Neural cell (in vitro differentiated cells): ENCODE data around the gene SECISBP2. TPM values are rescaled to one million over a fixed set of nuclear protein-coding genes. Genes with fewer than 3 reads are reported as not detected.

Experiments used
- H2AFZ ChIP-seq: fragments of 200-600, 300-800 bp; sonication (generic), shearing (Covaris generic); 2 replicates; pipeline ENCODE4 v1.6.0; 2014; ENCODE audit warnings: low read depth, mild to moderate bottlenecking, antibody characterized with exemption, low read length, moderate library complexity
- H3F3A ChIP-seq: fragments of 200-600 bp; shearing (Covaris generic); 2 replicates; pipeline ENCODE4 v1.6.1; 2016; ENCODE audit warnings: mild to moderate bottlenecking, moderate library complexity, mixed read lengths, antibody characterized with exemption, low read length; ENCODE audit not compliant: insufficient read depth, poor library complexity, severe bottlenecking
- H3K27ac ChIP-seq: fragments of 200-600, 300-800 bp; sonication (generic), shearing (Covaris generic); 2 replicates; pipeline ENCODE4 v1.5.1; 2014; ENCODE audit warnings: mild to moderate bottlenecking, low read length, moderate library complexity
- H3K27me3 ChIP-seq: fragments of 300-800, 200-600 bp; sonication (generic), shearing (Covaris generic); 2 replicates; pipeline ENCODE4 v1.6.0; 2014; ENCODE audit warnings: mild to moderate bottlenecking, low read depth, low read length, moderate library complexity; ENCODE audit not compliant: insufficient read depth
- H3K36me3 ChIP-seq: fragments of 300-800, 200-600 bp; sonication (generic), shearing (Covaris generic); 2 replicates; pipeline ENCODE4 v1.5.1; 2014; ENCODE audit warnings: mild to moderate bottlenecking, antibody characterized with exemption, low read length, moderate library complexity; ENCODE audit not compliant: insufficient read depth
- H3K4me2 ChIP-seq: fragments of 300-800, 200-600 bp; sonication (generic), shearing (Covaris generic); 2 replicates; pipeline ENCODE4 v1.6.0; 2014; ENCODE audit warnings: mild to moderate bottlenecking, low read length
- H3K4me3 ChIP-seq: fragments of 300-800, 200-600 bp; sonication (generic), shearing (Covaris generic); 2 replicates; pipeline ENCODE4 v1.5.1; 2014; ENCODE audit warnings: mild to moderate bottlenecking, low read length, moderate library complexity
- H3K79me2 ChIP-seq: fragments of 200-600 bp; shearing (Covaris generic); replicated peaks from 2 replicates; pipeline ENCODE4 v1.6.0; 2014; ENCODE audit warnings: mild to moderate bottlenecking, low read length, moderate library complexity; ENCODE audit not compliant: insufficient read depth
- H3K9ac ChIP-seq: fragments of 300-800, 200-600 bp; sonication (generic), shearing (Covaris generic); 2 replicates; pipeline ENCODE4 v1.6.1; 2016; ENCODE audit warnings: mild to moderate bottlenecking, low read length, mixed read lengths
- H3K9me2 ChIP-seq: fragments of 200-600 bp; shearing (Covaris generic); 2 replicates; pipeline ENCODE4 v1.6.1; 2016; ENCODE audit warnings: mild to moderate bottlenecking, low read length, mixed read lengths; ENCODE audit not compliant: insufficient read depth
- H3K9me3 ChIP-seq: fragments of 200-600, 300-800 bp; sonication (generic), shearing (Covaris generic); 2 replicates; pipeline ENCODE4 v1.6.1; 2016; ENCODE audit warnings: mild to moderate bottlenecking, mixed run types, low read length, moderate library complexity, mixed read lengths
- H4K20me1 ChIP-seq: fragments of 200-600 bp; shearing (Covaris generic); 2 replicates; pipeline ENCODE4 v1.6.1; 2016; ENCODE audit warnings: mild to moderate bottlenecking, mixed run types; ENCODE audit not compliant: insufficient read depth
- EP300 ChIP-seq: fragments of 450-650 bp; conservative IDR thresholded peaks from 2 replicates; pipeline ENCODE4 v1.6.1; 2014; ENCODE audit warnings: antibody characterized with exemption, mild to moderate bottlenecking, moderate library complexity; ENCODE audit not compliant: poor library complexity, severe bottlenecking
- EZH2 ChIP-seq: fragments of 200-600, 300-800 bp; shearing (Covaris generic), sonication (generic); IDR thresholded peaks from 2 replicates; pipeline ENCODE4 v1.6.1; 2014; ENCODE audit warnings: antibody characterized with exemption, low read length, borderline replicate concordance, mild to moderate bottlenecking; ENCODE audit not compliant: insufficient read depth, poor library complexity, severe bottlenecking
- MXI1 ChIP-seq: fragments of 450-650 bp; conservative IDR thresholded peaks from 2 replicates; pipeline ENCODE4 v1.6.1; 2014; ENCODE audit warnings: antibody characterized with exemption, mild to moderate bottlenecking; ENCODE audit not compliant: poor library complexity, severe bottlenecking
- POLR2AphosphoS5 ChIP-seq: IDR thresholded peaks from 2 replicates; pipeline ENCODE4 v1.6.1; 2012
- RAD21 ChIP-seq: fragments of 450-650 bp; conservative IDR thresholded peaks from 2 replicates; pipeline ENCODE4 v1.6.1; 2014; ENCODE audit warnings: antibody characterized with exemption, mild to moderate bottlenecking, moderate library complexity
- SMC3 ChIP-seq: fragments of 450-650 bp; conservative IDR thresholded peaks from 2 replicates; pipeline ENCODE4 v1.6.1; 2014; ENCODE audit warnings: antibody characterized with exemption, mild to moderate bottlenecking, moderate library complexity; ENCODE audit not compliant: poor library complexity
- TAF1 ChIP-seq: IDR thresholded peaks from 2 replicates; pipeline ENCODE4 v1.6.1; 2012; ENCODE audit warnings: low read depth
- polyA plus RNA-seq: library from polyadenylated mRNA; depleted of rRNA; stranded (reverse); fragments of >200 nt; gene quantifications from 2 replicates; pipeline ENCODE4 v1.2.3, GENCODE V29; 2014
- TF ChIP-seq, protein P1 (sequence below): IDR thresholded peaks from 2 replicates; pipeline ENCODE4 v1.6.1; 2012; ENCODE audit warnings: borderline replicate concordance
- TF ChIP-seq, protein P2 (sequence below): fragments of 450-650 bp; IDR thresholded peaks from 2 replicates; pipeline ENCODE4 v1.5.1; 2014; ENCODE audit warnings: antibody characterized with exemption, mild to moderate bottlenecking, moderate library complexity; ENCODE audit not compliant: poor library complexity, severe bottlenecking

The SECISBP2 gene
- polyA plus RNA-seq, 1 donor from 2014 or later: 121 TPM

DNA sequence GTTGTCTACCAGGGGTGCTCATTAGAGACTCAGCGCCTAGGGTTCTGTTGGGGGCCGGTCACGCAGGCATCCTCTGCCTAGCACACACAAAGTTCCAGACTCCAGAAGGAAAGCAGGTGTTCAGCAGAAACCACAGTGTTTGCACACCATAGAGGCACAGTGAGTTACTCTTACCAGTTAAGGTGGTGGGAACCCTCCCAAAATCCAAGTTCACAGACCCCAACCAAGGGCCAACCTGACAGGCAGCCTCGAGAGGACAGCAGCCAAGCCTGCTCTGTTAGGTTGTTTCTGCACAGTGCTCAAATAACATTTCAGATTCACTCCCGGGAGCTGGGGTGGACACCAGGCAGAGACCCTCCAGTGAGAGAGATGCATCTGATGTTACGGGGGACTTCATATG lies 36.2 kb downstream of the SECISBP2 start:
- no peak for TF ChIP-seq RAD21
- TF ChIP-seq, protein P1, sequence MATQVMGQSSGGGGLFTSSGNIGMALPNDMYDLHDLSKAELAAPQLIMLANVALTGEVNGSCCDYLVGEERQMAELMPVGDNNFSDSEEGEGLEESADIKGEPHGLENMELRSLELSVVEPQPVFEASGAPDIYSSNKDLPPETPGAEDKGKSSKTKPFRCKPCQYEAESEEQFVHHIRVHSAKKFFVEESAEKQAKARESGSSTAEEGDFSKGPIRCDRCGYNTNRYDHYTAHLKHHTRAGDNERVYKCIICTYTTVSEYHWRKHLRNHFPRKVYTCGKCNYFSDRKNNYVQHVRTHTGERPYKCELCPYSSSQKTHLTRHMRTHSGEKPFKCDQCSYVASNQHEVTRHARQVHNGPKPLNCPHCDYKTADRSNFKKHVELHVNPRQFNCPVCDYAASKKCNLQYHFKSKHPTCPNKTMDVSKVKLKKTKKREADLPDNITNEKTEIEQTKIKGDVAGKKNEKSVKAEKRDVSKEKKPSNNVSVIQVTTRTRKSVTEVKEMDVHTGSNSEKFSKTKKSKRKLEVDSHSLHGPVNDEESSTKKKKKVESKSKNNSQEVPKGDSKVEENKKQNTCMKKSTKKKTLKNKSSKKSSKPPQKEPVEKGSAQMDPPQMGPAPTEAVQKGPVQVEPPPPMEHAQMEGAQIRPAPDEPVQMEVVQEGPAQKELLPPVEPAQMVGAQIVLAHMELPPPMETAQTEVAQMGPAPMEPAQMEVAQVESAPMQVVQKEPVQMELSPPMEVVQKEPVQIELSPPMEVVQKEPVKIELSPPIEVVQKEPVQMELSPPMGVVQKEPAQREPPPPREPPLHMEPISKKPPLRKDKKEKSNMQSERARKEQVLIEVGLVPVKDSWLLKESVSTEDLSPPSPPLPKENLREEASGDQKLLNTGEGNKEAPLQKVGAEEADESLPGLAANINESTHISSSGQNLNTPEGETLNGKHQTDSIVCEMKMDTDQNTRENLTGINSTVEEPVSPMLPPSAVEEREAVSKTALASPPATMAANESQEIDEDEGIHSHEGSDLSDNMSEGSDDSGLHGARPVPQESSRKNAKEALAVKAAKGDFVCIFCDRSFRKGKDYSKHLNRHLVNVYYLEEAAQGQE: no peak
- no peak for TF ChIP-seq EZH2
- TF ChIP-seq POLR2AphosphoS5: no peak
- no peak for TF ChIP-seq EP300
- no peak for TF ChIP-seq SMC3
- TF ChIP-seq, protein P2, sequence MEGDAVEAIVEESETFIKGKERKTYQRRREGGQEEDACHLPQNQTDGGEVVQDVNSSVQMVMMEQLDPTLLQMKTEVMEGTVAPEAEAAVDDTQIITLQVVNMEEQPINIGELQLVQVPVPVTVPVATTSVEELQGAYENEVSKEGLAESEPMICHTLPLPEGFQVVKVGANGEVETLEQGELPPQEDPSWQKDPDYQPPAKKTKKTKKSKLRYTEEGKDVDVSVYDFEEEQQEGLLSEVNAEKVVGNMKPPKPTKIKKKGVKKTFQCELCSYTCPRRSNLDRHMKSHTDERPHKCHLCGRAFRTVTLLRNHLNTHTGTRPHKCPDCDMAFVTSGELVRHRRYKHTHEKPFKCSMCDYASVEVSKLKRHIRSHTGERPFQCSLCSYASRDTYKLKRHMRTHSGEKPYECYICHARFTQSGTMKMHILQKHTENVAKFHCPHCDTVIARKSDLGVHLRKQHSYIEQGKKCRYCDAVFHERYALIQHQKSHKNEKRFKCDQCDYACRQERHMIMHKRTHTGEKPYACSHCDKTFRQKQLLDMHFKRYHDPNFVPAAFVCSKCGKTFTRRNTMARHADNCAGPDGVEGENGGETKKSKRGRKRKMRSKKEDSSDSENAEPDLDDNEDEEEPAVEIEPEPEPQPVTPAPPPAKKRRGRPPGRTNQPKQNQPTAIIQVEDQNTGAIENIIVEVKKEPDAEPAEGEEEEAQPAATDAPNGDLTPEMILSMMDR: no peak
- TF ChIP-seq TAF1: no peak
- TF ChIP-seq MXI1: no peak
- H3K36me3 ChIP-seq: peaks cover 12% of the 10 kb centered on the region
- H3K27me3 ChIP-seq: no peaks in the 10 kb centered on the region
- H3K9ac ChIP-seq: no peak overlapping the region
- H3K9me2 ChIP-seq: no peaks in the 10 kb centered on the region
- H3K9me3 ChIP-seq: no peaks in the 10 kb centered on the region
- H3F3A ChIP-seq: no peaks in the 10 kb centered on the region
- no peak overlapping the region for H3K4me2 ChIP-seq
- no peak overlapping the region for H3K27ac ChIP-seq
- H3K79me2 ChIP-seq: no peaks in the 10 kb centered on the region
- H4K20me1 ChIP-seq: no peaks in the 10 kb centered on the region
- no peak overlapping the region for H2AFZ ChIP-seq
- H3K4me3 ChIP-seq: no peak overlapping the region

DNA sequence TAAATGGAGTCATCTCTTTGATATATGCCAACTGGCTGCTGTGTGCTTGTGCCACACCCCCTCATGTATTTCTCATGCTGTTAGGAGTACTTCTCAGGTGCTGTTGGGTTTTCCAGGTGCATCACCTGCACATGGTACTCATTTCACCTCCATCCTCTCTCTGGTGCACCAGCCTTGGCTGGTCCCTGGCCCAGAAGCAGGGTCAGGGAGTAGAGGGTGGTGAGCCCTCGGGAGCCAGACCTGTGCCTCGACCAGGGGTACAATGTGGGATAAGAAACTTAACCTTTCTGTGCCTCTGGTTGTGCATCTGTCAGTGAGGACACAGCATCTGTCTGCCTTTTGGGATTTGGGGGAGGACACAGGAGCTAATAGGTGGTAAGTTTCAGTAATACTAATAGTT lies 38.5 kb downstream of the SECISBP2 start:
- TF ChIP-seq, protein P1: no peak
- TF ChIP-seq TAF1 (no peak), EZH2 (no peak)
- H3F3A ChIP-seq: no peaks in the 10 kb centered on the region

More for the DNA sequence above, 38.5 kb downstream of the SECISBP2 start:
- H3K4me3 ChIP-seq: no peak overlapping the region
- no peak overlapping the region for H3K27ac ChIP-seq
- H3K9ac ChIP-seq: no peak overlapping the region
- no peaks in the 10 kb centered on the region for H3K27me3 ChIP-seq
- H3K36me3 ChIP-seq: peaks cover 16% of the 10 kb centered on the region
- no peaks in the 10 kb centered on the region for H3K9me2 ChIP-seq
- H4K20me1 ChIP-seq: no peaks in the 10 kb centered on the region
- H3K4me2 ChIP-seq: no peak overlapping the region
- no peaks in the 10 kb centered on the region for H3K9me3 ChIP-seq
- no peak overlapping the region for H2AFZ ChIP-seq
- no peaks in the 10 kb centered on the region for H3K79me2 ChIP-seq
